RCC 7860 (cell line): Measurements from ENCODE around the gene ASTN2.
"Not testable (repeated sequence)": the region's sequence is repeated elsewhere in the genome, so short reads cannot be mapped to it uniquely, and the experiment has no call there.

ENCODE experiments used
- DNase-seq: peaks from one replicate; pipeline ENCODE4 v3.0.0-alpha.2; 2015; ENCODE audit warnings: low spot score
- FAIRE-seq: peaks from 2 replicates; lab custom pipeline; 2012; peaks lifted over from hg19 to GRCh38; lab: Jason Lieb, UNC

The ASTN2 gene

GRCh38 chr9:116844621-116845020 is 570.2 kb downstream of the ASTN2 start:
- no peak for FAIRE-seq
- no peak for DNase-seq

GRCh38 chr9:116843863-116844620 is 570.8 kb downstream of the ASTN2 start:
- DNase-seq (no peak), FAIRE-seq (no peak)

- FAIRE-seq = no peak
Measured at GRCh38 chr9:116842658-116843057, 572.2 kb downstream of the ASTN2 start.

GRCh38 chr9:116838468-116838867 is 576.4 kb downstream of the ASTN2 start:
- not testable (repeated sequence) for FAIRE-seq, DNase-seq

More at GRCh38 chr9:116842658-116843057, 572.2 kb downstream of the ASTN2 start:
- DNase-seq = no peak

- FAIRE-seq = no peak
- DNase-seq = no peak
Measured at GRCh38 chr9:116837018-116837989, 577.6 kb downstream of the ASTN2 start.

GRCh38 chr9:116830321-116830720 is 584.5 kb downstream of the ASTN2 start:
- not testable (repeated sequence) for DNase-seq, FAIRE-seq

- no peak for FAIRE-seq
- DNase-seq = no peak
Measured at GRCh38 chr9:116821633-116822229, 593.1 kb downstream of the ASTN2 start.

GRCh38 chr9:116819116-116819515 is 595.7 kb downstream of the ASTN2 start:
- FAIRE-seq = no peak
- no peak for DNase-seq

- DNase-seq (no peak), FAIRE-seq (no peak)
Measured at GRCh38 chr9:116817762-116818161, 597.1 kb downstream of the ASTN2 start.

- DNase-seq (no peak), FAIRE-seq (no peak)
Measured at GRCh38 chr9:116816484-116816883, 598.4 kb downstream of the ASTN2 start.

GRCh38 chr9:116815835-116816234 is 599.0 kb downstream of the ASTN2 start:
- no peak for DNase-seq
- no peak for FAIRE-seq

GRCh38 chr9:116813031-116813300 is 601.9 kb downstream of the ASTN2 start:
- FAIRE-seq (no peak), DNase-seq (no peak)

GRCh38 chr9:116812231-116813030 is 602.4 kb downstream of the ASTN2 start:
- no peak for DNase-seq
- FAIRE-seq = no peak

- DNase-seq = no peak
- no peak for FAIRE-seq
Measured at GRCh38 chr9:116809656-116810055, 605.2 kb downstream of the ASTN2 start.

- DNase-seq = no peak
- FAIRE-seq = no peak
Measured at GRCh38 chr9:116806075-116806474, 608.8 kb downstream of the ASTN2 start.

GRCh38 chr9:116800885-116801284 is 614.0 kb downstream of the ASTN2 start:
- DNase-seq = no peak
- FAIRE-seq = no peak

GRCh38 chr9:116800074-116800473 is 614.8 kb downstream of the ASTN2 start:
- FAIRE-seq (no peak), DNase-seq (no peak)

GRCh38 chr9:116798521-116798920 is 616.3 kb downstream of the ASTN2 start:
- no peak for FAIRE-seq
- no peak for DNase-seq

- DNase-seq (no peak), FAIRE-seq (no peak)
Measured at GRCh38 chr9:116797276-116797675, 617.6 kb downstream of the ASTN2 start.

- FAIRE-seq (no peak), DNase-seq (no peak)
Measured at GRCh38 chr9:116796669-116797068, 618.2 kb downstream of the ASTN2 start.

- no peak for FAIRE-seq
- DNase-seq = no peak
Measured at GRCh38 chr9:116795821-116796220, 619.0 kb downstream of the ASTN2 start.
